HG02938 (cell line): Measurements from ENCODE around the gene PDK2.

ENCODE experiments used
- ATAC-seq: cut with Tn5 transposase; IDR thresholded peaks from one replicate; pipeline ENCODE4 v1.9.1; 2021; ENCODE audit warnings: mild to moderate bottlenecking, moderate library complexity; ENCODE audit not compliant: unreplicated experiment

PDK2 gene

DNA sequence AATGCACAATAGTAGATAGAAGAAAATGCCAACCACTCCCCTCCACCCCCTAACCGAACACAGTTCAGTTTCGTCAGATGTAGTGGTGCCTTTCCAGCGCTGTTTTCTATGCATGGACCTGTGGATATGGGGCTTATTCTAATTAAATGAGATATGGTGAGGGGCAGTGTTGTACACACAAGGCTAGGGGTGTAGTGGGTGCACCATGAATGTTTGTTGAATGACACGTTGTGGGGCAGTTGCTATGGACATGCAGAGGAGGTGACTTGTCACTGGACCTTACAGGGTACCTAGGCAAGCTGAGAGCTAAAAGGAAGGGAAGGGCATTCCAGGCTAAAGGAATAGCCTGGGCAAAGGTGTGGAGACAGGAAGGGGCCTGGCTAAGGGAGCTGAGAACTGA lies 3.4 kb downstream of the PDK2 start:
- no peak for ATAC-seq

DNA sequence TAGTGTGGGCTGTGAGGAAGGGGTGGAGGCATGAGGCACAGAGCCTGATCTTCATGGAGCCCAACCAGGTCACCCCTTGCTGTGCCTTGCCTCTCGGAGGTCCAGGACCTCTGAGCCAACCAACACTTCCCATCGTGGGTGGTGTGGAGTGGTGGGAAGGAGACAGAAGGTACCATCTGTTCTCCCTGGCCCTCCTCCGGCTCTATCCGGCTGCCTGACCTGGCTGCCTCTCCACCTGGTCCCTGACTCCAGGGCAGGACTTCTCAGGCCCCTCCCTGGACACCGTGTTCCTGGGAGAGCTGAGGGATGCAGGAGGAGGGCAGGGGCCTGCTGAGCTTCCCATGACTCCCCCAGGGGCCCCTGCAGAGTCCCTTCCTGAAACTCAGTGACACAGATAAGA lies 3.9 kb downstream of the PDK2 start:
- no peak for ATAC-seq

DNA sequence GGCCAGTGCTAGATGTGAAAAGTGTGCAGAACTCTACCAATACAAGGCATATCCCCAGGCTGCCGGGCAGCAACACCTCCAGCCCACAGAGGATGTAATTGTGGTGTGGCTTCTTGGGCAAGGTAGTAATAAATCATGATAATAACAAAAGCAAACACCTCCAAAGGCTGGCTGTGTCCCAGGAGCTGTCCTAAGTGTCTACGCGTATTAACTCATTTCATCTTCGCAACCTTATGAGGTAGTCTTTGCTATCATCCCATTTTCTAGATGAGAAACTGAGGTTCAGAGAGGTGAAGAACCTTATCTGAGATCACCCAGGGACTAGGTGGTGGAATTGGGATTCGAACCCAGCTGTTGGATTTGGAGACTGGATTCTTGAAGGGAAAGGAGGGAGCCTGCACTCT lies 5.3 kb downstream of the PDK2 start:
- ATAC-seq: no peak

DNA sequence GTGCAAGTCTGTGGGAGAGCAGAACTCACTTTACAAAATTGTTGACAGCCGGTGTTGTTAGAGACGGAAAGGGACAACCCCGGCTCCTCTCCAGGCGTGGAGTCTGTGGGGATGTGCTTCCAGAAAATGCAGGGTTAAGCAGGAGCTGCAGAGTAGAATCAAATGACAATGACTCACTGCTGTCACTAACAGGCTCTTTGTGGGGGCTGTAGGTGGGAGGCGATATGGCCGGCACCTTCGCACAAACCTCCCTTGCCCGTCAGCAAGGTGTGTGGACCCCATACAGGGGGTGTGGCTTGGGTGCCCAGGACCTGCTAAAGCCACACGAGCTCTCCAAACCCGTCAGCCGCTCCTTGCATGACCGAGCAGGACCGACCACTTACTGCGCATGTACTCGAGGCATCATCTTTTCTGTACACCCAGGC lies 5.8 kb downstream of the PDK2 start:
- ATAC-seq: no peak

DNA sequence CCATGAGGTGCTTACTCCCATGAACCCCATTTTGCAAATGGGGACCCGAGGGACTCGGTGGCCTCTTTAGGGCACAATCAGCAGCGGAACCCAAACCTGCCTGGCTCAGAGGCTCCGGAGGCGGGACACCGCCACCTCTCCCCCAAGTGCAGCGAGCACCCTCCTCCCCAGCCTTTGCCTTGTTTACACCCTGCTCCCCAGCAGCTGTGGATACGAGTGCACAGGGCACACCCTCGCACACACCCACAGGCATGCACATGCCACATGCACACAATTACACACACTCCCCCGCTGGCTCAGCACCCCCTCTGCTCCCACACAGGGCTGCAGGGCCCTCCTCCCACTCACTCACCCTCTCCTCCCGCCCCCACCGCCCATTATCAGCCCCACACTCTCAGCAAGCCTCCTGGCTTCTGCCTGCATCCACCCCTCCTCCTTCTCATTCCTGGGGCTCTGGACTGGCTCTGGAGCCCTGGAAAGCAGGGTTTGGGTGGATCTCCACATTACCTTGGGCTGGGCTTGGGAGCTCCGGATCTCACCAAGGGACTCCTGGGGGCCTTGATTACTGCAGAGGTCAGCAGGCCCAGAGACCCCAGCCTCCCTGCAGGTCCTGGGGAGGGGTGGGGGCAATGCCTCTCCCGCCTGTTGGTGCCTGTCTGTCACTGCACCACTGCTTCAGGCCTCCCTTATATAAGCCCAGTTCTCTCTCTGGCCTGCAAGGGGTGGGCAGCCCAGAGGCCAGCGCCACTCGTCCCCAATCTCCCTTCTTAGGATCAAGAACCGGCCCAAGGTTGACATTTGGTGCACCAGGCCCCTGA lies 6.4 kb downstream of the PDK2 start:
- ATAC-seq: no peak

DNA sequence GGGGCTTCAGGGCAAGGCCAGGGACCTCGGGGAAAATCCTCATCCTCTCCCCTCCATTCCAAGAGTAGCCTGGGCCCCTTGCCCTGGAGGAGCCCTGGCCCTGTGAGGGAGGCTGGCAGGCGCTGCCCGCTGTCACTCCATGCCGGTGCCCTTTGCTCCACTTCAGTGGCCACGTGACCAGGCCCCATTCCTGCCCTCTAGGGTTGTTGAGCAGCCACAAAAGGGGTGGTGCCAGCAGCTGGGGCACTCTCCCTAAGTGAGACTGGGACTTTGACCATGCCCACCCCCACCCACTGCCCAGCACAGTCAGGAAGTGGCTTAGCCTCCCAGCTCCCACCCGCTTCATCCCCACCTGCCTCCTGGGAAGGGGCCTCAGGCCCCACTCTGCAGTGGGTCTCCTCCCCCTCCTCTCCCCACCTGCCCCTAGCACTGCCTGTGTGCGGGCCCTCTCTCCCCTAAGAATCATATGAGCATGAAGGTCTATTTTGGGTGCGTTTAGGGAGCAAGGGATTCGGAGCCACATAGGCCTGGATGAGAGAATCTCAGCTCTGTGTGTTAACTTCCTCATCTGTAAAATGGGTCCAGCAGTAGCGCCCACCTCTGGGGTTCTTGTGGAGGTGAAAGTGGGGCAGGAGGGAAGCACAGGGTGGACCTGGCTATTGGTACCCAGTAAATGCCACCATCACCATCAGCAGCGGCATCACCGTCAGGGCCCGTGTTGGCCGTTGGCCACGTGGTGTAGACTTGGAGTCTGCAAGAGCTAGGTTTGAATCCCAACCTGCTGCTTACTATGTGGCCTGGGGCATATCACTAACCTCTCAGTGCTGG lies 7.2 kb downstream of the PDK2 start:
- ATAC-seq: no peak

DNA sequence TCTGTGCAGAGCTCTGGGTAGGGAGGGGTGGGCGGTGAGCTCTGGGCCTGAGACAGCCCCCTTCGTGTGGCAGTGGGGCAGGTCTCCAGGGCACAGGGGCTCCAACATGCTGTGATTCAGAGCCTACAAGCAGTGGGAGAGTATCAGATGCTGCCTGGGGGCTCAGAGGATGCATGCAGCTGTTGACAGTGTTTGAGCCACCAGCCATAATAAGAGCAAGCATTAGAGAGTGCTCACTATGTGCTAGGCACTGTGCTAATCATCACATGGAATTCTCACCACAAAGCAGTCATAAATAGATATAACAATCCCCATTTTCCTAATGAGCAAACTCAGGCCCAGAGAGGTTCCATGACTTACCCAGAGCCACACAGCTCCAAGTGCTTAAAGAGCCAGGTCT lies 8.1 kb downstream of the PDK2 start:
- no peak for ATAC-seq

DNA sequence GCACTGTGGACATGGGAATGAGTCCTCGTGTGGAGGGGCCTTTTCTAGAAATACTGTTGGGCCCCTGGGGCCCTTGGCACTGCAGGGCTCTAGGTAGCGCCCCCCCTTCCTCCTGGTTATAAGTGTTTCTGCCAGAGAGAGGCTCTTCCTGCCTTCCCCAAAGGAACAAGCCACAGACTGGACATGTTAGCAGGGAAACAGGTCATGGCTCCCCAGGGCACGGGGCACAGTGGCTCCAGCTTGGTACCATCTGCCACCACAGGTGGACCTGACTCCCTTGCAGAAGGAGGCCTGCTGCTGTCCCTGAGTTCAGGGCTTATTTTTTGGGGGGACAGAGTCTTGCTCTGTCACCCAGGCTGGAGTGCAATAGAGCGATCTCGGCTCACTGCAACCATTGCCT lies 8.8 kb downstream of the PDK2 start:
- ATAC-seq: no peak

DNA sequence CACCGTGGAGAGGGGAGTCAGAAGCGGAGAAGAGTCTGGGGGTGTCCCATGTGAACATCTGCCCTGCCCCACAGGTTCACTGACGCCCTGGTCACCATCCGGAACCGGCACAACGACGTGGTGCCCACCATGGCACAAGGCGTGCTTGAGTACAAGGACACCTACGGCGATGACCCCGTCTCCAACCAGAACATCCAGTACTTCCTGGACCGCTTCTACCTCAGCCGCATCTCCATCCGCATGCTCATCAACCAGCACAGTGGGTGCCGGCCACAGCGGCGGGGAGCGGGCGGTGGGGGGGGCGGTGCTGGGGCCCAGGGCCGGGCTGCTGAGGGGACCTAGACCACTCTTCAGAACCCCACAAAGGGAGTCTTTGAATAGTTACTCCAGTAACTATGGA lies 10.7 kb downstream of the PDK2 start:
- ATAC-seq: no peak

DNA sequence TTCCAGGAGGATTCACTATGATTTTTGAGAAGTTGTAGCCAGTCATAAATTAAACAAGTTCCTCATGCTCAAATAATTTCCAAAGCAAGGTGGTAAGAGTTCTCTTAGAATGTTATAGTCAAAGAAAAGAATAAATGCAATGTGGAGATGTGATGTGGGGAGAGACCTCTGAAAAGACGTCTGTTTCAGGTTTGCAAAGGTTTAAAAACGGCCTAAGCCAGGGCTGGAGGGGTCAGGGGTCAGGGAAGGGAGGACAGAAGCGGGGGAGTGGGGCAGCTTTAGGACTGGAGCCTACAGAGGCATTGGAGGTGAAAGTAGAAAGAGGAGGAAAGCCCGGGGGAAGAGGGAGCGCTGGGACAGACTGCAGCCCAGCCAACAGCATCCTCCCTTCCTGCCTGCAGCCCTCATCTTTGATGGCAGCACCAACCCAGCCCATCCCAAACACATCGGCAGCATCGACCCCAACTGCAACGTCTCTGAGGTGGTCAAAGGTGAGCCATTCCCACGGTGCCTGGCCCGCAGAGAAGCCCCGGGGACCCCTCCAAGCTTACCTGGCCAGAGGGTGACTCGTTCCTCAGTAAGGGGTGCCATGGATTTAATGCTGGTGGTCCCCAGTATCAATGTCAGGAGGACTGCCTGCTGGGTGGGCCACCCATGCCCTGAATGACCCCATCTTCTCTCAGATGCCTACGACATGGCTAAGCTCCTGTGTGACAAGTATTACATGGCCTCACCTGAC lies 11.4 kb downstream of the PDK2 start:
- ATAC-seq: no peak

DNA sequence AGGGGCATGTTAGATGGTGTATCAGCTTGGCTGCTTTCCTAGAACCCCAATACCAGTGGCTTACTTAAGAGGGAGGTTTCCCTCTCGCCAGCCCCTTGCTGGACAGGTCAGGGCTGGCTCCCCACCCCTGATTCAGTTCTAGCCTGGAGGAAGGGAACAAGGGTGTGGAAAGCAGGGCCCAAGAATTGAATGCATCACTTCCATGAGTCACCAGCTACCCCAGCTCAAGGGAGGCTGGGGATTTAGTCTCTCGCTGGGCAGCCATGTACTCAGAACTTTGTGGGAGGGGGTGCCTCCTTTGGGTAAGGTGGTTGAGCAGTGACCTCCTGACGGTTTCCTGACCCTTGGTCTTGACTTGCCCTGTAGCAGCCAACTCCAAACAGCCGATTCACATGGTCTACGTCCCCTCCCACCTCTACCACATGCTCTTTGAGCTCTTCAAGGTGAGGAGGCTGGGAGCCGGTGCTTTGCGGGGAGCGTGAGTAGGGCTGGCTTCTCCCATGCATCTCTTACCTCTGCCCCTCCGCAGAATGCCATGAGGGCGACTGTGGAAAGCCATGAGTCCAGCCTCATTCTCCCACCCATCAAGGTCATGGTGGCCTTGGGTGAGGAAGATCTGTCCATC lies 12.8 kb downstream of the PDK2 start:
- ATAC-seq: no peak

DNA sequence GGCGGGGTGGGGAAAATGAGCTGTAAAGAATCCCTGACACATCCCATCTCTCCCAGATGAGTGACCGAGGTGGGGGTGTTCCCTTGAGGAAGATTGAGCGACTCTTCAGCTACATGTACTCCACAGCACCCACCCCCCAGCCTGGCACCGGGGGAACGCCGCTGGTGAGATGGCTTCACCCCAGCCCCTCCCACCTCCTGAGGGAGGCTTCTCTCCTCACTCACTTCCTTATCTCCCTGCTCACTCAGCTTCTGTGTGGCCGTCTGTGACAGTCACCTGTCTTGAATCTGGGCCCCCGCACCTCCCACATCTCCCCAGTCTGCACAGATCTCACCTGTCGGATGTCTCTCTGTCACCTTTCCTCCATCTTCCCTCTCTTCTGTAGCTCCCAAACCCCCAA lies 13.4 kb downstream of the PDK2 start:
- no peak for ATAC-seq

DNA sequence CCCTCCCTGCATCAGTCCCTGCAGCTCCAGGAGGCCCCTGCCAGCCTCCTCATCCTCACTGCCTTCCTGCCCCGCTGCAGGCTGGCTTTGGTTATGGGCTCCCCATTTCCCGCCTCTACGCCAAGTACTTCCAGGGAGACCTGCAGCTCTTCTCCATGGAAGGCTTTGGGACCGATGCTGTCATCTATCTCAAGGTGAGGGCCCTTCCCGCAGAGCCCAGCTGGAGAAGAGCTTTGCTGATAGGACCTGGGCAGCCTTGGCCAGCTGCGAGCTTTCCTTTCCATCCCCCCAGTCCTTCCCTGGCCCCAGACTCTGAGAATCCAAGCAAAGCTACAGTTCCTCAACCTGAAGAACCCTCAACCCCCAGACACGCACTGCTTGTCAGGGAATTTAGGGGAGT lies 14.1 kb downstream of the PDK2 start:
- no peak for ATAC-seq

DNA sequence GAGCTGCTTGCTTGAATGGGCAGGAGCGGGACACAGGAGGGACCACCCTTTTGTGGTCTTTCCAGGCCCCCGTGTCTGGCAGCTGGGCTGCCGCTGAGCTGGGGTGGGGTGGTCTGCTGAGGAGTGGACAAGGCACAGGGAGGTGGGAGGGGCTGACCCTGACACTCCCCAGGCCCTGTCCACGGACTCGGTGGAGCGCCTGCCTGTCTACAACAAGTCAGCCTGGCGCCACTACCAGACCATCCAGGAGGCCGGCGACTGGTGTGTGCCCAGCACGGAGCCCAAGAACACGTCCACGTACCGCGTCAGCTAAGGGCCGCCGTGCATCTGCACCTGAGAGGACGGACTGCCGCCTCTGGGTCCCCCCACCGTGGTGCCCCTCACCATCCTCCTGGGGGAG lies 14.6 kb downstream of the PDK2 start:
- ATAC-seq: no peak

DNA sequence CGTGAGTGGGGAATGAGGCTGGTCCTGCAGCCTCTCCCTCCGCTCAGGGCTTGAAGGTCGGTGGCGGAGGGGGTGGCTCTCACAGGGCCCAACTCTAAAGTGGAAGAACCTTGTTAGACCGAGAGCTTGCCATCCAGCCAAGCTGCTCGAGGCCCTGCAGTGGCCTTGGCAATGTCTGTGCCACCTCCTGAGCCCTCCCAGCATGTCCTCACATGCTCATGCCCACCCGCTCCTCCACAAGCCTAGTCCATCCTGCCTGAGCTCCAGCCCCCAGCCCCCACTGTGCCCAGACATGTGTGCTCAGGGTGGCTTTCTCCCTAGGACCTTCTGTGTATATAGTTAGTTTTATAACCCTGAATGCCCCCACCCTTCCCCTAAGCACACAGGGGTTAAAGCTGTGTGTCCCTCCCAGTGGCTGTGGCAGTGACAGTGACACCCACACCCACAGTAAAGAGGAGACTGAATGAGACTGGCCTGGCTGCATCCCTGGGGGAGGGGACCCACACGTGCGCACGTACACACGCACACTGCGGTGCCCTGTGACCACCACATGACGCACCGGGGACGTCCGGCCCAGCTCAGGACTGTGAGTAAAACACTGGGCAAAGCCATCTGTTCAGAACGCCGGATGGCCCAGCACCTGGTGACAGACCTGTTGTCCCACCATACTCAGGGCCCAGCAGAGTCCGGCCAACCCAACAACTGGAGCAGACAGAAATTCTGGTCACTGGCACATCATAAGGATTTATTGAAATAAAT lies 15.6 kb downstream of the PDK2 start:
- no peak for ATAC-seq

DNA sequence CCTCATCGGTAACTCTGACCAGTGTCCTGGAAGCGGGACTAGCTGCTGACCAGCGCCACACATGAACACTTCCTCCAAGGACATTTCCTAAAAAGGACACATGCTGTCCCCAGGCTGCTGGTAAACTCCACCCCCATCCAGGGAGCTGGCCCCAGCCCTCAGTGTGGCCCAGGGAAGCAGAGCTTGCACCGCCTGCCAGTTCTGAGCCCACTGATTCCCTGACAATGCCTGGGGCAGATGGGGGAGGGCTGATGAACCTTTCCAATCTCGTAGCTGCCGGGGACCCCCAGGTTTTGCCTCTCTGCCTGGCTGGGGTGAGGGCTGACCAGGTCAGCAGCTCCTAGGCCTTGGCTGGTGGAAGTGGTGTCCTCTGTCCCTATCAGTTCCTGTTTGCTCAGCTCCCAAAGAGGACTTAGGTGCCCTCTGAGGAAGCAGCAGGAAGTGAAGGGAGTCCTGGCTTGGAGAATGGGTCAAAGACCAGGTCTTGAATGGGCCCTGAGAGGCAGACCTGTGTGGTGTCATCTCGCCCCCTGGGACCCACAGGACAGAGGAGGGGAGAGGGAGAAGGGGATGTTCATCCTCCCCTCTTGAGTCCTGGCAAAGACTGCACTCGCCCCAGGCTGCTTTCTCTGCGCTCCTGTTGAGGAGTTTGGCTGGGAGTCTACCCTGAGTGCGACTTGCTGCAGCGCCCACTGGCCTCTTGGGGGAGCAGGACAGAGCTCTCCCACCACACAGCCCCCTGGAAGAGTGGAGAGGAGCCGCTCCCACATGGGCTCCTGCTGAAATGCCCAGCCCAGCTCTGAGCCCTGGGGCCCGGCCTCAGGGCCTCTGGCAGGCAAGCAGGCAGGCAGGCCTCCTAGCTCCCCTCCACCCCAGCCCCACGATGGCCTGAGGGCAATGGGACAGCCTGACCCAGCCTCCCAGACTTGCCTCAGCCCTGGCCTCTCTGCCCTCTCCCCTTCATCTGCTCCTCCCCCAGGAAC lies 16.8 kb downstream of the PDK2 start:
- no peak for ATAC-seq

DNA sequence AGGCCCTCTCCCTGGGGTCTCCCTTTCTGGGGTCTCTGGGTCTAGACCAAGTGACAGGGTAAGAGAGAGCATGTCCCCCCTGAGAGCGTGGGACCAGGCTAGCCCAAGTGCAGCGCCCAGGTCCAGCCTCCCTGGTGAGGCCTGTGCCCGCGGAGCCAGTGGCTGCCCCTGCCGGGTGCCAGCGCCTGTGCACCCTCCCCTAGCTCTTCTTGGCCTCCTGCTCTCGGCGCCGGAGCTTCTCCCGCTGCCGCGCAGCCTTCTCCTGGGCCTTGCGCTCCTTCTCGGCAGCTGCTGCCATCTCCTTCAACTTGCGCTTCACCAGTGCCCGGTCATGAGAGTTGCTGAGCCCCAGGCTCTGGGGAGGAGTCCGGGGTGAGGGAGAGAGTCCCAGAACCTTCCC lies 17.5 kb downstream of the PDK2 start:
- no peak for ATAC-seq

DNA sequence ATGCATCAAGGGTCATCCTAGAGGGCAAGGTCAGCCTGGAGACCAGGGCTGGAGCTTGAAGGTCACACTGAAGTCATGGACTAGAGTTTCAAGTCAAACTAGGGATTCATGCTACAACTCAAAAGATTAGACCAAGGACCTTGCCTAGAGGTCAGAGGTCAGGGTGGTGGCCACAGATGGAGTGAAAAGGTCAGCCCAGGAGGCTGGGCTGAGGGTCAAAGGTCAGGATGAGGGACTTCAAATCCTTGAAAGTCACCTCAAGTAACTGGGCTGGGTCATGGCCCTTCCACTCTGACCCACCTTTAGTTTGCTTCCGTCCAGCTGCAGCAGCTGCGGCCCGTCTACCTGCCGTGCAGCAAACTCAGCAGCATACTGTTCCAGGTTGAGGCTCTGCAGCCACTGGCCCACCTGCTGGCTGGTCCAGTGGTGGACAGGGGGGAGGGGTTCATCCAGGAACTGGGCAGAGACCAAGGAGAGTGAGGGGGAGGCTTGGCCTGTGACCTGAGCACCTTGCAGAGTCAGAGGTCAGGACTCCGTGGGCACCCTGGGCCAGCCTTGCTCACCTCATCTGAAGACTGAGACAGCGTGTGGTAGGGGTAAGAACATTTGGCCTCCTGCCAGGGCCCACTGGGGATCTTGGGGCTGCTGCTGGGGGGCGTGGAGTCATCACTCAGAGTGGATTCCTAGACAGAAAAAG lies 18.6 kb downstream of the PDK2 start:
- ATAC-seq: no peak

DNA sequence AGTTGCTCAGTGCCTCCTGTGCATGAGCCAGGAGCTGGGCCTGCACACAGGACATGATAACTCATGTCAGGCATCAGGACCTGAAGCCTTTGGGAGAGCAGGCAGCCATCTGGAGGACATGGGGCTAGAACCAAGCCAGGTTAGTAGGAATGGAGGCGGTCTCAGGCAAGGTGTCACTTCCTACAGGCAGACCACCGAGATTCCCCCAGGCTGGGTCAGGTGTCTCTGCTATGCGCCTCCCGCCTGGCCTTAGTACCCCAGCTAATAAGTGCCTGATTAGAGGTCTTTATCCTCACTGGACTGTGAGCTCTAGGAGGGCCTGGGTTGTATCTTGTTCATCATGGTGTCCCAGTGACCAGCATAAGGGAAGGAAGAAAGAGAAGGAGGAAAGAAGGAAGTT lies 19.2 kb downstream of the PDK2 start:
- ATAC-seq: no peak
